Measurements from ENCODE around the gene PGM1. TPM values are rescaled to one million over a fixed set of nuclear protein-coding genes. Genes with fewer than 3 reads are reported as not detected.

The PGM1 gene
- total and polyA plus RNA-seq, 9 of the 15 experiments (the other 6 are each of a cell fraction or from before 2014, with no cell fraction given) = 0.03 to 0.31 (median 0.09) TPM; not detected in 5

GRCh38 chr1:63615768-63616420 is 22.7 kb downstream of the PGM1 start (continued):
- TF ChIP-seq CTCF (IDR thresholded peaks at IDR 0.05 in 2 of 3, conservative IDR thresholded peaks at IDR 0.05 in 1 of 3; ENCODE audit: insufficient read depth in 2 of 3, low read depth in 1 of 3, low read length in 3 of 3) (peak; percentile 54 to 80 (median 61); a peak in 5 of 6 replicates), MIER1 (IDR thresholded peaks at IDR 0.05; ENCODE audit: low read depth) (no peak), SNAPC5 (CRISPR knock-in tag; IDR thresholded peaks at IDR 0.05) (no peak)

- WGBS (ENCODE audit: insufficient coverage, low coverage, missing lambda C conversion rate) = 0% methylated on average over 5 of the region's 6 CpGs
- intact Hi-C loops (cut with micrococcal nuclease) = loop anchor here (2.0 kb wide), 1 partner anchor 629 kb away; no protein-coding TSS in a partner anchor
- Histone ChIP-seq H3K27me3 (ENCODE audit: control insufficient read depth in 2 of 2, insufficient read depth in 2 of 2, low read length in 2 of 2) (peaks cover 0 to 16% of the 10 kb centered on the region in 2 experiments; a peak in 1 of 5 replicates), H3K4me3 (no peak overlapping the region), H3K4me1 (replicated peaks in 1 of 2; ENCODE audit: control insufficient read depth in 2 of 2, insufficient read depth in 2 of 2, low read length in 2 of 2) (no peaks in the 10 kb centered on the region), H3K36me3 (ENCODE audit: control insufficient read depth, insufficient read depth, low read length) (no peaks in the 10 kb centered on the region), H3K9me3 (replicated peaks; ENCODE audit: control insufficient read depth, insufficient read depth, low read depth, low read length) (no peaks in the 10 kb centered on the region), H3K79me2 (ENCODE audit: control insufficient read depth, insufficient read depth, low read length) (no peaks in the 10 kb centered on the region), H3K9ac (ENCODE audit: insufficient read depth in 1 of 2, low read depth in 2 of 2, low read length in 2 of 2) (no peak overlapping the region), H3K4me2 (ENCODE audit: insufficient read depth, low read length) (no peak overlapping the region), H3K9me1 (ENCODE audit: control insufficient read depth, insufficient read depth, low read length) (no peaks in the 10 kb centered on the region), H3K27ac (ENCODE audit: extremely low read depth, low read depth, low read length) (no peak overlapping the region), H2AFZ (ENCODE audit: low read depth, low read length) (no peak overlapping the region), H4K20me1 (replicated peaks; ENCODE audit: control insufficient read depth, insufficient read depth, low read length) (no peaks in the 10 kb centered on the region)
- POLR2A ChIA-PET = no interaction called here
- DNase-seq (ENCODE audit: extremely low read depth in 1 of 4, low spot score in 3 of 4) (no peak), FAIRE-seq (no peak), ATAC-seq (no peak)
- no TSS peak for BruUV-seq (replicated peaks)
- CTCF ChIA-PET (ENCODE audit: low intra/inter-chr PET ratio) = no interaction called here
- in situ Hi-C loops (cut with MboI) = loop anchor here (5.0 kb wide), 1 partner anchor 625 kb away; no protein-coding TSS in a partner anchor
- TF ChIP-seq AFF1 (IDR thresholded peaks at IDR 0.05; ENCODE audit: low read depth in 1 of 2, partially characterized antibody in 2 of 2) = no peak
- TF ChIP-seq ATF2 (CRISPR knock-in tag; IDR thresholded peaks at IDR 0.05) = no peak
- TF ChIP-seq ARID1B (IDR thresholded peaks at IDR 0.05) = no peak
- TF ChIP-seq ZKSCAN8 (CRISPR knock-in tag; IDR thresholded peaks at IDR 0.05) = no peak
- no peak for TF ChIP-seq YY1 (IDR thresholded peaks at IDR 0.05; ENCODE audit: borderline replicate concordance in 1 of 3, control insufficient read depth in 1 of 3, extremely low read depth in 1 of 3, insufficient read depth in 3 of 3, insufficient read length in 1 of 3, insufficient replicate concordance in 2 of 3, low read depth in 1 of 3, low read length in 2 of 3)
- TF ChIP-seq MYNN (IDR thresholded peaks at IDR 0.05) = no peak
- TF ChIP-seq MYNN (CRISPR knock-in tag; IDR thresholded peaks at IDR 0.05) = no peak
- TF ChIP-seq ZNF707 (CRISPR knock-in tag; conservative IDR thresholded peaks at IDR 0.05) = no peak
Measured at GRCh38 chr1:63617450-63617849, 24.2 kb downstream of the PGM1 start.

Measured in K562 (cell line).